Vagina (tissue), 2 donors: ENCODE results near the gene GTPBP1.

Source experiments
- CTCF ChIP-seq, 3 experiments: fragments of 450-650 bp in 2 of 3; fragments of 200-600 bp in 1 of 3; sonication (generic) in 1 of 3; IDR thresholded peaks; one replicate each; pipeline ENCODE4 v1.5.1; 2017 to 2019; ENCODE audit warnings: antibody characterized with exemption in 3 of 3, mild to moderate bottlenecking in 2 of 3, moderate library complexity in 2 of 3
- POLR2A ChIP-seq, 2 donors: fragments of 450-650 bp; IDR thresholded peaks; one replicate each; pipeline ENCODE4 v1.6.1; 2017; ENCODE audit warnings: antibody characterized with exemption in 2 of 2, mild to moderate bottlenecking in 2 of 2, moderate library complexity in 2 of 2
- POLR2AphosphoS5 ChIP-seq, 2 donors: sonication (generic); formaldehyde crosslinking; IDR thresholded peaks; one replicate each; pipeline ENCODE4 v1.9.0; 2017; ENCODE audit warnings: antibody characterized with exemption in 2 of 2, mild to moderate bottlenecking in 2 of 2, low read depth in 1 of 2; ENCODE audit not compliant: insufficient read depth in 1 of 2

GRCh38 chr22:38766076-38766777 is 60.5 kb downstream of the GTPBP1 start:
- peak; percentile 20 to 35 for TF ChIP-seq POLR2AphosphoS5 (IDR thresholded peaks at IDR 0.05; ENCODE audit: insufficient read depth in 1 of 2, low read depth in 1 of 2)
- peak; percentile 30 to 37 (median 31) for TF ChIP-seq CTCF (IDR thresholded peaks at IDR 0.05)
- TF ChIP-seq POLR2A (IDR thresholded peaks at IDR 0.05): no peak
